HG03103 (cell line): Measurements from ENCODE around the gene FIP1L1.
A peak's percentile ranks its signal among the peaks of the same experiment; 100 is the strongest.
"Not testable (repeated sequence)": the region's sequence is repeated elsewhere in the genome, so short reads cannot be mapped to it uniquely, and the experiment has no call there.

Source experiments
- ATAC-seq: cut with Tn5 transposase; IDR thresholded peaks from one replicate; pipeline ENCODE4 v1.9.1; 2021; ENCODE audit warnings: low read depth; ENCODE audit not compliant: unreplicated experiment

FIP1L1 gene

GRCh38 chr4:53377319-53378170 is at the start of gene FIP1L1:
Gene FIP1L1 (plus strand): TSS chr4:53377641. CDS start chr4:53377839, 198 bp downstream.
- peak; percentile 83 for ATAC-seq

- ATAC-seq, result not testable (repeated sequence)
Measured at GRCh38 chr4:53334916-53335315, 42.5 kb upstream of the FIP1L1 start.

GRCh38 chr4:53340145-53340544 is 37.3 kb upstream of the FIP1L1 start:
- ATAC-seq, result not testable (repeated sequence)

GRCh38 chr4:53346392-53346791 is 31.0 kb upstream of the FIP1L1 start:
- not testable (repeated sequence) for ATAC-seq

- no peak for ATAC-seq
Measured at GRCh38 chr4:53346920-53347852, 30.3 kb upstream of the FIP1L1 start.

GRCh38 chr4:53348046-53348445 is 29.4 kb upstream of the FIP1L1 start:
- no peak for ATAC-seq

- no peak for ATAC-seq
Measured at GRCh38 chr4:53349091-53349491, 28.4 kb upstream of the FIP1L1 start.

- no peak for ATAC-seq
Measured at GRCh38 chr4:53354012-53354722, 23.3 kb upstream of the FIP1L1 start.

- no peak for ATAC-seq
Measured at GRCh38 chr4:53355930-53356521, 21.4 kb upstream of the FIP1L1 start.

- ATAC-seq, result no peak
Measured at GRCh38 chr4:53361451-53361850, 16.0 kb upstream of the FIP1L1 start.

- no peak for ATAC-seq
Measured at GRCh38 chr4:53362093-53362492, 15.3 kb upstream of the FIP1L1 start.

- ATAC-seq, result no peak
Measured at GRCh38 chr4:53364624-53365023, 12.8 kb upstream of the FIP1L1 start.

GRCh38 chr4:53365121-53365485 is 12.3 kb upstream of the FIP1L1 start:
- ATAC-seq, result no peak

GRCh38 chr4:53365486-53366300 is 11.7 kb upstream of the FIP1L1 start, which contains the start of gene SCFD2:
Gene SCFD2 (minus strand): TSS chr4:53366061.
- ATAC-seq, result peak; percentile 94

GRCh38 chr4:53366301-53366716 is 11.1 kb upstream of the FIP1L1 start:
- ATAC-seq, result peak; percentile 12

GRCh38 chr4:53367721-53368120 is 9.7 kb upstream of the FIP1L1 start:
- no peak for ATAC-seq

GRCh38 chr4:53371049-53371448 is 6.4 kb upstream of the FIP1L1 start:
- no peak for ATAC-seq

- ATAC-seq, result no peak
Measured at GRCh38 chr4:53371843-53372521, 5.5 kb upstream of the FIP1L1 start.

- no peak for ATAC-seq
Measured at GRCh38 chr4:53374777-53375258, 2.6 kb upstream of the FIP1L1 start.
